HG02973 (cell line): ENCODE measurements around the gene TPI1.
A peak's percentile ranks its signal among the peaks of the same experiment; 100 is the strongest.
"Not testable (repeated sequence)": the region's sequence is repeated elsewhere in the genome, so short reads cannot be mapped to it uniquely, and the experiment has no call there.

Experiments
- ATAC-seq: cut with Tn5 transposase; IDR thresholded peaks from one replicate; pipeline ENCODE4 v1.9.1; 2021; ENCODE audit warnings: moderate library complexity; ENCODE audit not compliant: unreplicated experiment

TPI1 gene

DNA sequence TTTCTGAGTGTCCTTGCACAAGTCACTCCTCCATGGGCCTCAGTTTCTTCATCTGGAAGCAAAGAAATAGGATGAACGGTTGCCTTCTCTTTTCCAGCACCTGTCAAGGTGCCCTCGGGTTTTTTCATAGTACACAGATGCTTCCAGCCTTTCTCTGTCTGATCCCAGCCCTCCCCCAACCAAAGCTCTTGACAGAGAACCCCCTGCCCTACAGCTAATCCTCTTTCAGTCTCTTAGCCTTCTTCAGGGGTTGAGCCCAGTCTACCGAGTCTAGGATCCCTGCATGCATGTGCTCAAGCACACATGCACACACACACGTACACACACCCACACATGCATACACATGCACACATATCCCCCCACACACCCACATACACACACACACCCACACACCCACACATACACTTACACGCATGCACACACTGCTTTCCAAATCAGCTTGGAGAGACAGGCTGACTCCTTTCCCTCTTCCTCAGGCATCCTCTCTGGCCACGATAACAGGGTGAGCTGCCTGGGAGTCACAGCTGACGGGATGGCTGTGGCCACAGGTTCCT, 20.9 kb upstream of the TPI1 start:
- ATAC-seq: no peak

DNA sequence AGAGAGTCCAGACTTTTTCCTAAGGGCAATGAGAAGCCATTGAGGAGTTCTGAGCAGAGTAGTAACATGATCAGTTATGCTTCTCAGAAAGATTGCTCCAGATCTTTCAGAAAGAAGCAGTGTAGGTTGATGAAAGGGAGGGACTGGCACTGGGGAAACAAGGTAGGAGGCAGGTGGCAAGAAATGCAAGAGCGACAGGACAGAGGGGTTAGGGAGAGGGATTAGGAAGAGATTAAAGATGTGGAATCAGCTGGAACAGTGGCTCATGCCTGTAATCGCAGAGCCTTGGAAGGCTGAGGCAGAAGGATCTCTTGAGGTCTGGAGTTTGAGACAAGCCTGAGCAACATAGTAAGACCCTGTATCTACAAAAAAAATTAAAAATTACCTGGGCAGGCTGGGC, 19.7 kb upstream of the TPI1 start:
- no peak for ATAC-seq

DNA sequence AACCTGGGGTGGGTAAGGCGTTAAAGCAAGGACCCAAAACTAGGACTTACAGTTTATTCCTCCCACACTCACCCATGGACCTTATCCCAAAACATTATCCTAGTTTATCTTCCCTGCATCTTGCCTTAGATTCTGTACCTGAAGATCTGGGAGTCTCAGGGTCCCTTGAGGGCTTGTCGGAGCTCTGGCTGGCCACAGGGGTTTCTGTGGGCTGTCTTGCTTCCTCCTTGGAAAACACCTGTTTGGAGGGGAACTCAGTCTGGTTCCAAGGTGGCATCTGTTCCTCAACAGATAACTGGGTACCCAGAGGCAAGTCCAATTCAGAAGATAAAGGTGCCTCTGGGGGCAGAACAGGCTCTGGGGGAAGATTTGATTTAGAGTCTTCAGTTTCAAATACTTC, 17.9 kb upstream of the TPI1 start:
- ATAC-seq: no peak

DNA sequence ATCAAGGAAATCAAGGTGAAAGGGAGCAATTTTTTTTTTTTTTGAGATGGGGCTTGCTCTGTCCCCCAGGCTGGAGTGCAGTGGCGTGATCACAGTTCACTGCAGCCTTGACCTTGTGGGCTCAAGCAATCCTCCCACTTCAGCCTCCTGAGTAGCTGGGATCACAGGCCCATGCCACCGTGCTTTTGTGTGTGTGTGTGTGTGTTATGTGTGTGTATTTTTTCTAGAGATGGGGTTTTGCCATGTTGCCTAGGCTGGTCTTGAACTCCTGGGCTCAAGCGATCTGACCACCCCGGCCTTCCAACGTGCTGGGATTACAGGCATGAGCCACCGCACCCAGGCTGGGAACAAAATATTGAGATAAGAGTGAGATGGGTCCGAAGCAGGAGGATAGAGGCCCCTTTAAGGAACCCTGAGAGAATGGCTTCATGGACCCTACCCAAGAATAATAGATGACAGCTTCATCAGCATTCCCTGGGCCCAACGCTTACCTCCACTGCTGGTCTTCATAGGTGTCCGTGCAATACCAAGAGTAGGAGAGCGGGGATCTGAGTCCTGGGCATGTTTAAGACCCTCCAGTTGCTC, 17.3 kb upstream of the TPI1 start:
- ATAC-seq: no peak

DNA sequence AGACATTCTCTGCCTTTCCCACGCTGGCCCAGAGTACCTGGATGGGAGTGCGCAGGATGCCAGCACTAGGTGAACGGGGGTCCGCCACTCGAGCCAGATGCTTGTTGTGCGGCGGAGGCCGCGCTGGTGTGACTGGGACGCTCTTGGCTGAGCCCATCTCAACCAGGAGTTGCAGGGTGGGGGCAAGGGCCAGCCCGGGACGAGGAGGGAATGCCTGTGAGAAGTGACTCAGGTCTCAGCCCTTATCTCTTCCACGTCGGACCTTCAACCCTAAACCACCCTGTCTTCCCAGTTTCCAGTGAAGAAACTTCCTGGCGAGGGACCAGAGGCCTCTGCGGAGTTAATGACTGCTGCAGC, 16.6 kb upstream of the TPI1 start:
- ATAC-seq: no peak

DNA sequence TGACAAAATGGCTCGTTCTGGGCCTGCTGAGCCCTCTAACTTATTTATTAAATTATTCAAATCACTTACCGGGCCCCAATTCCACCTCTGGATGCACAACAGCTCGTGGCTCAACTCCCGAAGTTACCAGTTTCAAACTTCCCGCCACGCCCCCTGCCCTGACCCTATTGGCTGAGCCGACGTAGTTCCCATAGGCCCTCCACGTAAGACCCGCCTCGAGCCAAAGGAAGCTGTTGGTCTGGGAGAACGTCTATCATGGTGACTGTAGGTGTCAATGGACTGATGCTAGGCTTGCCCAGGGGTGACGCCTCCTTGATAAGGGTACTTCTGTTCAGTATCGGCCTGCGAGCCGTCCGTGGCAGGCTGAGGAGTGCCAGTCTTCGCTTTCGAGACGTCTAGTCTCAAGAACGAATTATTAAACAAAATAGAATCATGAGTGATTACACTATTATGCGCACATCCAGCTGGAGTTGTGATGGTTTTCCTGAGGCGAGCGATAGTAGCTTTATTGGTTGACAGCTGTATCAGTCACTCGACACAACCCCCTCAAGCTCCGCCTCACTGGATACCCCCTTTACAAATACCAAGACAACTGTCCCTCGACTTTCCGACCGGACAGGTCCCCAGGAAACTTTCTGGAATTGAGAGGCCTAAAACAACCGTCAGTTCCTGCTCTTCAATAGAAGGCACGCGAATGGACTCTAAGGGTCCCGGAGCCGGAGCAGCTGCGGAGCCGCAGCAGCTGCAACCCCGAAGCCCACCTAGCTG, 16.0 kb upstream of the TPI1 start, which contains the start of gene CDCA3:
TSS of gene CDCA3 (minus strand) at position 134 of the 768 bp plus-strand sequence. CDS start 334 bp downstream, outside the sequence.
- peak; percentile 50 for ATAC-seq

DNA sequence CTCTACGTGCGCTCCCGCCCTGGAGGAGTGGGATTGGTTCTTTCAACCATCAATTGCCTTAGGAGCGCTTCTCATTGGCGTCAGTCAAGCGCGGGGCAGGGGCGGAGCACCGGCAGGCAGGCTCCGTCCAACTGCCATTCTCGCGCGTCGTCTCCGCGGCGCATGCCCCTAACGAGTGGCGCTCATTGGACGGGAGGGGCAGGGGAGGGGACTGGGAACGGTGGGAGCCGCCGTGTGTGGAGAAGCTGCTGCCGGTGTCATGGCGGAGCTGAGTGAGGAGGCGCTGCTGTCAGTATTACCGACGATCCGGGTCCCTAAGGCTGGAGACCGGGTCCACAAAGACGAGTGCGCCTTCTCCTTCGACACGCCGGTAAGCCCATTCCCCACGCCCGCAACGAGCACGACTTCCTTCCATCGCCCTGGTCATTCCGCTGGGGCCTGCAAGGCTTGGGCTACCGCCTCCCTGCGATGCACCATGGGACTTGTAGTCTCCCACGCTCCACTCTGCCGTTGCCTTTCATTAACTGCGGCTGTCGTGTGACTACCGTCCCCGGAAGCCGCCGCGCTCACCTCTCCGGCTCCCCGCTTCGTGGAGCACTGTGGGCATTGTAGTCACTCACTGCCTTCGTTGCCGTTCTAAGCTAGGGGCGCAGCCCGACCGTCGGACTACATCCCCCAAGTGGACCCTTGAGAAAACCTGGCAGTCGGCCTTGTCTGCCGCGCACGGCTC, 15.2 kb upstream of the TPI1 start, which contains the start of gene USP5:
TSS of gene USP5 (plus strand) at position 230 of the 730 bp plus-strand sequence. CDS start at position 260, 30 bp downstream.
- peak; percentile 65 for ATAC-seq

DNA sequence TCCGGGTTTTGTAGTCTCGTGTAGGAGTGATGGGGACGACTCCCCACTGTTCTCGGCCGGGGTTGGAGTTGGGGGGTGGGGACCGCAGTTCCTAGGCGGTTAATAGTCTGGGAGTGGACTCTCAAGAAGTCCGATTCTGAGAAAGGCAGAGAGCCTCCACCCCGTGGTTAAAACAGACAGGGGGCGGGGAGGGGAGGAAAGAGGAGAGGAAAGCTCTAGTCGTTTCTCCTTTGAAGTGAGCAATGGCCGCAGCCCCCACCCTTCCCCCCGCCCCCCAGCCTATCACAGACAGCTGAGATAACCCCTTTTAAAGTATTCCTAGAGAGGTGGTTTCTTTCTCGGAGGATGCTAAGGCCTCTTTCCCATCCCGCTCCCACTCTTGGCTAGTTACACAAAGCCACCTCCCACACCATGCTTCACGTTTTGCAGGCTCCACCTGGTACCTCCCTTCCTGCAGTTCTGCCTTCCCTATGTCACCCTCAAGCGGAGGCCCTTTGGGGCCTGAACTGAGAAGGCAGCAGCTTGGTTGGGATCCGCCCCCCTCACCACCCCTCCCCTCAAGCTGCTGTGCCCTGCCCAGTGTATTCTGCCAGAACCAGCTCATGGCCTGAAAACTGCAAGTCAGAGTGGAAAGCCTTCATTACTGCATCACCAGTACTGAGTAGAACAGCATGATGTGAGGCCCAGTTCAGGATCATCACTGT, 14.5 kb upstream of the TPI1 start:
- ATAC-seq: no peak

DNA sequence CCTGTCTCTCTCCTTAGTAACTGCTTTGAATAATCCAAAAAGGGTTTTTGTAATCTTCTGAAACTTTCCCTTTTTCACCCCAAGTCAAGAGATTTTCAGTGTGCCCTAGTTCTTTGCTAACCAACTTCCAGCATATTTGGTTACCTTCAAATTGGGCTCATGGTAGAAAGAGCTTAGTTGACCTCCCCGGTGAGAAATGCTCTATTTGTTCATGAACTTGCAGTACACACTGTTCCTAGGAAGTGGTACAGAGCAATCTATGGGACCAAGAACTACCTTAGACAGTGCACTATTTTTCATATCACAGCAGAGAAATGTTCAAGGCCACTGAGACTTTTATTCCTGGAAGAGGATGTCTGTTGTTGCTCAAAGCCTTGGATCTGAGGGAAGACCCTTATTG, 13.7 kb upstream of the TPI1 start:
- ATAC-seq: no peak

DNA sequence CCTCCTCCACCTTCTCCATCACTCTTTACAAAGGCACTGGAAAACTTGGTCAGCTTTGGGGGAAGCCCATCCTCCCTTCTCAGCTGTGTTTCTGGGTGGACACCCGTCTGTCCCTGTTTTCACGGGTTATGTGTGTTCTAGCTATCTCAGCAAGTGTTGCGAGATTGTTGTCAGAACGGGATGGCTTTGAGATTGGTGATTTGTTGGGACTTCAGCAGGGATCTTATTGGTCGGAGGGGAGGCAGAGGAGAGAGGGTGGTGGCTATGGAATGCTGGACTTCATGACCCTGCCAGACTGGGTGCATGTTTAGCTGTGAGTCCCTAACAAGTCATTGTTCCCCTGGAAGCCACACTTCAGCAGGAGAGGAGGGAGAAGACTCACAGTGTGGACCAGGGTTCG, 13.3 kb upstream of the TPI1 start:
- ATAC-seq: no peak

DNA sequence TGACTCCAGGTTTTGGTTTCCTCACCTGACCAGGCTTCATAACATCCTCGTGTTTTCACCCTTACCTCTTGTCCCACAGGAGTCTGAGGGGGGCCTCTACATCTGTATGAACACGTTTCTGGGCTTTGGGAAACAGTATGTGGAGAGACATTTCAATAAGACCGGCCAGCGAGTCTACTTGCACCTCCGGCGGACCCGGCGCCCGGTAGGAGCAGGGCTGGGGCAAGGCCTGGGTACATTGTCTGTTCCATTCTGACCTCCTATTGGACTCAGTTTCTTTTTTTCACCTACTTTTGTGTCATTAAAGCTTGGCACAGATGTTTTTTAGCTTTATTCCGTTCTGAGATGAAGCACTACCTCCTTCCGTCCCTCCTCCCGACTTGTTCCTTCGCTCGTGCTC, 12.0 kb upstream of the TPI1 start:
- no peak for ATAC-seq

DNA sequence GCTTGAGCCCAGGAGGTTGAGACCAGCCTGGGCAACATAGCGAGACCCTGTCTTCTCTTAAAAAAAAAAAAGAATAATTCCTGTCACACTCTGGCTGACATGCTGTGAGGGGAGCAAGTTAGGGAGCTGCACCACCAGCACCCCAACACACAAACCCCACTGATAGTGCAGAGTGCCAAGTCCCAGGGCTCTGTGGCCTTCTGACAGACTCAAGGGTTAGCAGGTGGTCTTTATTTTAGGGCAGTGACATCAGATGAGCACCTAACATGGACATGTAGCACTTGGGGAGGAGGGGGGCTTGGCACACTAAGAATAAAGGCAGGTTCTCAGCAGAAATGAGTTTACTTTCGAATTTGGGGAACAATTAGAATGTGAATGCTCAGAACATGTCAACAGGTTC, 8.5 kb upstream of the TPI1 start:
- ATAC-seq: no peak

DNA sequence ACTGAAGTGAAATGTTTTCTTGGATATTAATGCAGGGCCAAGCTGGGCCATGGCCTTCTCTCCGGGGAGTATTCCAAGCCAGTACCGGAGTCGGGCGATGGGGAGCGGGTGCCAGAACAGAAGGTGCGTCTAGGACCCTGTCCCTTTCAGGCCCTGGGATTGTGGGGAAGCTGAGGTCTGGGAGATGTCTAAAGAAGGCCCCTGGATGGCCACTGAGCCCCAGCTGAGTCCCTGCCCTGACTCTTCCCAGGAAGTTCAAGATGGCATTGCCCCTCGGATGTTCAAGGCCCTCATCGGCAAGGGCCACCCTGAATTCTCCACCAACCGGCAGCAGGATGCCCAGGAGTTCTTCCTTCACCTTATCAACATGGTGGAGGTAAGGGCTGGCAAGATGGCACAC, 7.2 kb upstream of the TPI1 start:
- ATAC-seq: no peak

DNA sequence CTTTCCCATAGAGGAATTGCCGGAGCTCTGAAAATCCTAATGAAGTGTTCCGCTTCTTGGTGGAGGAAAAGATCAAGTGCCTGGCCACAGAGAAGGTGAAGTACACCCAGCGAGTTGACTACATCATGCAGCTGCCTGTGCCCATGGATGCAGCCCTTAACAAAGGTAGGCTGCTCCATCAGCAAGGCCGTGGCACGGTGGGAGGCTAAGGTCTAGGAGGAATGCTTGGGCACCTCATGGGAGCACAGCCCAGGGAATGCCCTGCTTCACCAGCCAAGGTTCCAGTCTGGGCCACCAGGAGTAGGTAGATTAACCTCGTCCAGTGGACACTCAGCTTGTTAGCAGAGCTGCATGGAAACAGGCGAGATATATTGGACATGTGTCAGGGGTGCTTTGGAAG, 6.4 kb upstream of the TPI1 start:
- ATAC-seq: no peak

DNA sequence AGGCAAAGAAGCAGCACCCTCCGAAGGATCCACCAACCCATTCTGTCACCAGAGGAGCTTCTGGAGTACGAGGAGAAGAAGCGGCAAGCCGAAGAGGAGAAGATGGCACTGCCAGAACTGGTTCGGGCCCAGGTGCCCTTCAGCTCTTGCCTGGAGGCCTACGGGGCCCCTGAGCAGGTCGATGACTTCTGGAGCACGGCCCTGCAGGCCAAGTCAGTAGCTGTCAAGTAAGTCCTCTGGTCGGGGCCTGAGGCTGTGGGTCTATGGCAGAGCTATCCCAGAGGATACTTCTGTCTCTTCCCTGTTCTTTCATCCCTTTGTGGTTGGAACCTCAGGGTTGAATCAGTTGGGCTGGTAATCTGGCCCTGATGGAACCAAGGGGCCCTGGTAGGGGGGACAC, 5.9 kb upstream of the TPI1 start:
- no peak for ATAC-seq

DNA sequence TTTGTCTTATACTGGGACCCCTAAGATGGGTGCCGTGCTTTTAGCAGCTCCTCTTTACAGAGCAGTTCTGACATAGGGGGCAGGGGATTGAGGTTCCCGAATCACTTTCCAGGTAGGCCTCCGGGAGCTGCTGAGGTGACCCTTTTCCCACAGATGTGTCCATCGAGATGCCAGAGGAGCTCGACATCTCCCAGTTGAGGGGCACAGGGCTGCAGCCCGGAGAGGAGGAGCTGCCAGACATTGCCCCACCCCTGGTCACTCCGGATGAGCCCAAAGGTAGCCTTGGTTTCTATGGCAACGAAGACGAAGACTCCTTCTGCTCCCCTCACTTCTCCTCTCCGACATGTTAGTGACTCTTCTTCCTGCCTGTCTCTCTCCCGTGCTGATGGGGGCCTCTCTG, 4.3 kb upstream of the TPI1 start:
- no peak for ATAC-seq

DNA sequence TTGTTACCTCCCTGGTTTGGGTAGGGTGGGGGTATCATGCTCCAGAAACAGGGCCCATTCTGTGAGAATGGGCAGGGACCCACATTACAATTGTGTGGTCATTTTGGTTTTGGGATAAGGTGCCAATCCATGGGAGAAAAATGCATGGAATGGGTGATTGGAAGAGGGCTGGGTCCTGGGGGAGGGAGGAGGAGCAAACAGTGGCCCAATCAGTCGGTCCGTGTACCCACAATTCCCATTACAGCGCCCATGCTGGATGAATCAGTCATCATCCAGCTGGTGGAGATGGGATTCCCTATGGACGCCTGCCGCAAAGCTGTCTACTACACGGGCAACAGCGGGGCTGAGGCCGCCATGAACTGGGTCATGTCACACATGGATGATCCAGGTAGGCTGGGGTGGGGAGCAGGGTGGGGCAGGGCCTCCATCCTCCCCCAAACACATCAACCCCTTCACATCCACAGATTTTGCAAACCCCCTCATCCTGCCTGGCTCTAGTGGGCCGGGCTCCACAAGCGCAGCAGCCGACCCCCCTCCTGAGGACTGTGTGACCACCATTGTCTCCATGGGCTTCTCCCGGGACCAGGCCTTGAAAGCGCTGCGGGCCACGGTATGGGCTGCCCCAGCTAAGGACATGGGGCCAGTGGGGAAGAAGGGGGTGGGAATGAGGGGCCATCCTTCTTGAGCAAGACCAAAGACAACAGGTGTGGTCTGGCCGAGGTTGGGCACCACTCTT, 3.6 kb upstream of the TPI1 start:
- ATAC-seq: no peak

DNA sequence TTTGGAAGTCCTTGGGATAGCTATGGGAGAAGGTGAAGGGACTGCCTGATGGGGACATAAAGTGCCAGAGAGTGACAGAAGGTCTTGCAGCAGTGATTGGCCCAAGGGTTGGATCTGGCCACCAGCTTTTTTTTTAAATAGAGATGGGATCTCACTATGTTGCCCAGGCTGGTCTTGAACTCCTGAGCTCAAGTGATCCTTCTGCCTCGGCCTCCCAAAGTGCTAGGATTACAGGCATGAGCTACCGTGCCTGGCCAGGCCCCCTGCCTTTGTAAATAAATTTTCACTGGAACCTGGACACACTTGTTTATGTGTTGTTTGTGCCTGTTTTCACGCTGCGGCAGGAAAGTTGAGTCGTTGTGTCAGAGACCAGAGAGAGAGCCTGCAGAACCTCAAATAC, 2.0 kb upstream of the TPI1 start:
- not testable (repeated sequence) for ATAC-seq

DNA sequence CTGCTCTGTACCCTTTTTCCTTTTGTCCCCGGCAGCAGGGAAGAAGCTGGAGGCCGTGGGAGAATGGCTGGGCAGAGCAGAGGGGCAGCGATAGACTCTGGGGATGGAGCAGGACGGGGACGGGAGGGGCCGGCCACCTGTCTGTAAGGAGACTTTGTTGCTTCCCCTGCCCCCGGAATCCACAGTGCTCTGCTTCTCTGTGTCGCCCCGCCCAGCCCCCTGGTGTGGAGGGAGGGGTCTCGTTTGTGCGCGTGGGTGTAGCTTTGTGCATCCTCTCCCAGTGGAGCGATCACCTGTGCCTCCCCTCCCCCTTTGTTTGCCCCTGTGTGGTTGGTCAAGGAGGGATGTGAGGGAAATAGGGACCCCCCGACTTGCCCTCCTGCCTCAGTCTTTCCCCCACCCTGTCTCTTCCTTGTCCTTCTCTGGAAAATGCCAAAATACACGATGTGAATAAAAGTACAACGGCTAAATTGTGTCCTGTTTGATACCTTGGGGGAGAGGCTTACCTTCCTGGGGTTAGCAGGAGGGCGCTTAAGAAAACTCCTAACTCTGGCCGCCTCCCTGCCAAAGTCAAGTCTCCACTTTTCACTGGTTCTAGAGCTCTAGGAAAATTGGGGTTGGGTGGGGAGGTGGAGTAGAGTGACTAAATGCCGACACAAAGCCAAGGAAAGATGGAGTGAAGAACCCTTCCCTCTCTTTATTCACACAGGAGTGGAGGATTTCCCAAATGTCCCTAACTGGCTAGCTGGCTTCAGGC, 990 bp upstream of the TPI1 start:
- no peak for ATAC-seq

DNA sequence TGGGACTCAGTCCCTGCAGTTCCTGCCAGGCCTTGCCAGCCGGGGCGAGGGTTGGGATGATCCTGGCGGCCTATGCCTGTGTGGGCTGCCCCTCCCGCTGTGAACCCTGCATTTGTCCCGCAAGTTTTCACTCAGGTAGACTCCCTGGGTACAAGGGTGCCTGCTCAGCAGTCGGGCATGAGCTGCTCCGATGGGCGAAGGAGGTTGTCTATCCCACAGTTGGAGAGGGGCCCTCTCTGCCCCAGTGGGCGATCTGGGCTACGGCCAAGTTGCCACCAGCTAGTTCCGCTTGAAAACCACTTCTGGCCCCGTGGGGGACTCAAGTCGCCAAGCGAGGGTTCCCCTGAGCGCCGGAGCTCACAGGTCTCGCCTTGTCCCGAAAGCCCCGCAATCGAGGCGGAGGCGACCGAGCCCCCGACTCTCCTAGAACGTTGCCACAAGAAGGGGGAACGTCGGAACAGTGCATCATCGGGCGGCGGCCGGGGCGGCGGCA, 365 bp upstream of the TPI1 start:
- no peak for ATAC-seq
